ENCODE measurements around the gene CA5A. TPM values are rescaled to one million over a fixed set of nuclear protein-coding genes. Genes with fewer than 3 reads are reported as not detected.
"Not testable (repeated sequence)": the region's sequence is repeated elsewhere in the genome, so short reads cannot be mapped to it uniquely, and the experiment has no call there.

The CA5A gene
- total and polyA plus RNA-seq, 2 of the 13 experiments (the other 11 are each of a cell fraction or from before 2014, with no cell fraction given): 66.8 to 106 TPM

DNA sequence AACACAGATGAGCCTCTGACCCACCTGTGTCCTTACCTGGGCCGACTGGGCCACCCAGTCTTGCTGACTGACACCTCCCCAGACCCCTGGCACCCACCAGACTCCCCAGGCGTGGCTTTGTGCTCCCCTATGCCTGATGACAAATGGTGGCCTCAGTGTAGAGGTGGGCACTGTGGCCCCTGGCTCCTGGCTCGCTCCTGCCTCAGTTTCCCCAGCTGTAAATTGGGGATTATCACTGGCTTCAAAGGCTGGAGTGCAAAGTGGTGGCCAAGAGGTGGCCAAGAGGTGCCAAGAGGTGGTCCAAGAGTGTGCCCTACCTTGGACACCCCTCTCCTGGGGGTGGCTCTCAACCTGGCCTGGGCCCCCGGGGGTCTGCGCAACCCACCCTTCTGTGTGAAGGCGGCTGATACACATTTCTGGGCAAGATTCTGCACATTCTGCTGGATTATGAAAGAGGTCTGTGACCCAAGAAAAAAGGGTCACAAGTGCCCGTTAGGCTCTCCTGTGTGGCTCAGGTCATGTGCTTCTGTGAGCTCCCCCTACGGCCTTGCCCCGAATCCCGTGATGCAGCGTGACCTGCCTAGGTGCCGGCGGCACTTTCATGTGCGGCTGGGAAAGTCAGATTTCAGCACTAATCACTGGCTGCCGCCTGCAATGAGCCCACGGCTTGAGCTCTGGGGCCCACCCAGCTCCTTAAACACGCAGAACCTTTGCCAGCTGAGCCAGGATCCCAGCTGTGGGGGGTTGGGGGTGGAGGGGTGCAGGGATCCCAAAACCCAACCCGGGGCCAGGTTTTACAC, 74.8 kb downstream of the CA5A start (continued):
- TF ChIP-seq, protein P1, sequence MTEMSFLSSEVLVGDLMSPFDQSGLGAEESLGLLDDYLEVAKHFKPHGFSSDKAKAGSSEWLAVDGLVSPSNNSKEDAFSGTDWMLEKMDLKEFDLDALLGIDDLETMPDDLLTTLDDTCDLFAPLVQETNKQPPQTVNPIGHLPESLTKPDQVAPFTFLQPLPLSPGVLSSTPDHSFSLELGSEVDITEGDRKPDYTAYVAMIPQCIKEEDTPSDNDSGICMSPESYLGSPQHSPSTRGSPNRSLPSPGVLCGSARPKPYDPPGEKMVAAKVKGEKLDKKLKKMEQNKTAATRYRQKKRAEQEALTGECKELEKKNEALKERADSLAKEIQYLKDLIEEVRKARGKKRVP (CRISPR knock-in tag; IDR thresholded peaks at IDR 0.05): peak in 1 of 2 experiments; percentile 66; a peak in 2 of 4 replicates
- not testable (repeated sequence) for TF ChIP-seq SOX6 (IDR thresholded peaks at IDR 0.05)
- TF ChIP-seq SOX6 (CRISPR knock-in tag; IDR thresholded peaks at IDR 0.05) (peak; percentile 83), POGZ (CRISPR knock-in tag; IDR thresholded peaks at IDR 0.05) (peak; percentile 27; the same call in 1 of the 2 replicates), ZMAT3 (CRISPR knock-in tag; conservative IDR thresholded peaks at IDR 0.05) (peak; percentile 76; the same call in 1 of the 2 replicates), KDM3A (CRISPR knock-in tag; IDR thresholded peaks at IDR 0.05; ENCODE audit: low read depth) (peak; percentile 55; the same call in 1 of the 2 replicates), NR2F2 (IDR thresholded peaks at IDR 0.05; ENCODE audit: borderline replicate concordance, low read depth) (peak; percentile 67; the same call in 1 of the 2 replicates), ATF7-NPFF (CRISPR knock-in tag; IDR thresholded peaks at IDR 0.05; ENCODE audit: low read depth) (0 out of 2 replicates have a peak, but pooled peaks have one; percentile 42), NCOR1 (IDR thresholded peaks at IDR 0.05; ENCODE audit: borderline replicate concordance, low read length) (peak; percentile 77; the same call in 1 of the 2 replicates), MXD4 (CRISPR knock-in tag; IDR thresholded peaks at IDR 0.05) (peak; percentile 75; the same call in 1 of the 2 replicates), ZNF781 (CRISPR knock-in tag; IDR thresholded peaks at IDR 0.05; ENCODE audit: borderline replicate concordance, not compliant biosample characterization) (peak; percentile 79), POLR2AphosphoS5 (IDR thresholded peaks at IDR 0.05; ENCODE audit: low read depth, low read length) (peak; percentile 33; the same call in 1 of the 2 replicates), TCF7 (IDR thresholded peaks at IDR 0.05; ENCODE audit: low read depth) (peak; percentile 97), MED1 (CRISPR knock-in tag; IDR thresholded peaks at IDR 0.05) (peak; percentile 83), RAD51 (IDR thresholded peaks at IDR 0.05; ENCODE audit: borderline replicate concordance) (peak; percentile 32)
- TF ChIP-seq, protein P2, sequence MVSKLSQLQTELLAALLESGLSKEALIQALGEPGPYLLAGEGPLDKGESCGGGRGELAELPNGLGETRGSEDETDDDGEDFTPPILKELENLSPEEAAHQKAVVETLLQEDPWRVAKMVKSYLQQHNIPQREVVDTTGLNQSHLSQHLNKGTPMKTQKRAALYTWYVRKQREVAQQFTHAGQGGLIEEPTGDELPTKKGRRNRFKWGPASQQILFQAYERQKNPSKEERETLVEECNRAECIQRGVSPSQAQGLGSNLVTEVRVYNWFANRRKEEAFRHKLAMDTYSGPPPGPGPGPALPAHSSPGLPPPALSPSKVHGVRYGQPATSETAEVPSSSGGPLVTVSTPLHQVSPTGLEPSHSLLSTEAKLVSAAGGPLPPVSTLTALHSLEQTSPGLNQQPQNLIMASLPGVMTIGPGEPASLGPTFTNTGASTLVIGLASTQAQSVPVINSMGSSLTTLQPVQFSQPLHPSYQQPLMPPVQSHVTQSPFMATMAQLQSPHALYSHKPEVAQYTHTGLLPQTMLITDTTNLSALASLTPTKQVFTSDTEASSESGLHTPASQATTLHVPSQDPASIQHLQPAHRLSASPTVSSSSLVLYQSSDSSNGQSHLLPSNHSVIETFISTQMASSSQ (IDR thresholded peaks at IDR 0.05; ENCODE audit: low read depth): peak; percentile 46; the same call in 1 of the 2 replicates
- TF ChIP-seq, protein P2 (CRISPR knock-in tag; IDR thresholded peaks at IDR 0.05; ENCODE audit: borderline replicate concordance): peak; percentile 53; the same call in 1 of the 2 replicates
- TF ChIP-seq, protein P3, sequence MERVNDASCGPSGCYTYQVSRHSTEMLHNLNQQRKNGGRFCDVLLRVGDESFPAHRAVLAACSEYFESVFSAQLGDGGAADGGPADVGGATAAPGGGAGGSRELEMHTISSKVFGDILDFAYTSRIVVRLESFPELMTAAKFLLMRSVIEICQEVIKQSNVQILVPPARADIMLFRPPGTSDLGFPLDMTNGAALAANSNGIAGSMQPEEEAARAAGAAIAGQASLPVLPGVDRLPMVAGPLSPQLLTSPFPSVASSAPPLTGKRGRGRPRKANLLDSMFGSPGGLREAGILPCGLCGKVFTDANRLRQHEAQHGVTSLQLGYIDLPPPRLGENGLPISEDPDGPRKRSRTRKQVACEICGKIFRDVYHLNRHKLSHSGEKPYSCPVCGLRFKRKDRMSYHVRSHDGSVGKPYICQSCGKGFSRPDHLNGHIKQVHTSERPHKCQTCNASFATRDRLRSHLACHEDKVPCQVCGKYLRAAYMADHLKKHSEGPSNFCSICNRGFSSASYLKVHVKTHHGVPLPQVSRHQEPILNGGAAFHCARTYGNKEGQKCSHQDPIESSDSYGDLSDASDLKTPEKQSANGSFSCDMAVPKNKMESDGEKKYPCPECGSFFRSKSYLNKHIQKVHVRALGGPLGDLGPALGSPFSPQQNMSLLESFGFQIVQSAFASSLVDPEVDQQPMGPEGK (CRISPR knock-in tag; IDR thresholded peaks at IDR 0.05): peak; percentile 91
- TF ChIP-seq, protein P4, sequence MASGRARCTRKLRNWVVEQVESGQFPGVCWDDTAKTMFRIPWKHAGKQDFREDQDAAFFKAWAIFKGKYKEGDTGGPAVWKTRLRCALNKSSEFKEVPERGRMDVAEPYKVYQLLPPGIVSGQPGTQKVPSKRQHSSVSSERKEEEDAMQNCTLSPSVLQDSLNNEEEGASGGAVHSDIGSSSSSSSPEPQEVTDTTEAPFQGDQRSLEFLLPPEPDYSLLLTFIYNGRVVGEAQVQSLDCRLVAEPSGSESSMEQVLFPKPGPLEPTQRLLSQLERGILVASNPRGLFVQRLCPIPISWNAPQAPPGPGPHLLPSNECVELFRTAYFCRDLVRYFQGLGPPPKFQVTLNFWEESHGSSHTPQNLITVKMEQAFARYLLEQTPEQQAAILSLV (CRISPR knock-in tag; IDR thresholded peaks at IDR 0.05; ENCODE audit: borderline replicate concordance): peak; percentile 35; the same call in 1 of the 2 replicates
